AG04450 (cell line): ENCODE data around the gene MAPKAP1. TPM values are rescaled to one million over a fixed set of nuclear protein-coding genes. Genes with fewer than 3 reads are reported as not detected.
A peak's percentile ranks its signal among the peaks of the same experiment; 100 is the strongest.

Experiments used
- CTCF ChIA-PET: fragments of 300-600, 350-600 bp; formaldehyde crosslinking; extraction: SDS; loops from one replicate; lab custom pipeline; 2022; ENCODE audit warnings: antibody characterized with exemption, inconsistent platforms; lab: Charles Lee
- POLR2A ChIA-PET: fragments of 350-600 bp; formaldehyde crosslinking; extraction: SDS; loops from one replicate; lab custom pipeline; 2021; ENCODE audit warnings: antibody characterized with exemption, inconsistent platforms; lab: Yijun Ruan, JAX
- DNase-seq: peaks from one replicate; pipeline ENCODE4 v3.0.0-alpha.2; 2011; ENCODE audit warnings: low read depth, low spot score
- H3K27ac ChIP-seq: one replicate; pipeline ENCODE4 v1.5.1; 2012; ENCODE audit warnings: low read depth, low read length, control low read depth
- H3K27me3 ChIP-seq: one replicate; pipeline ENCODE4 v1.6.0; 2012; ENCODE audit warnings: low read length; ENCODE audit not compliant: control insufficient read depth, insufficient read depth
- H3K4me3 ChIP-seq: 2 replicates; pipeline ENCODE4 v1.5.1; 2011; ENCODE audit warnings: mild to moderate bottlenecking, low read depth, low read length, control low read depth
- H3K9me3 ChIP-seq: 2 replicates; pipeline ENCODE4 v1.5.1; 2012; ENCODE audit warnings: low read length; ENCODE audit not compliant: control insufficient read depth, insufficient read depth
- CTCF ChIP-seq: IDR thresholded peaks from 2 replicates; pipeline ENCODE4 v1.5.1; 2011; ENCODE audit warnings: low read depth, low read length, control low read depth, inconsistent platforms
- polyA plus RNA-seq: library from polyadenylated mRNA; depleted of rRNA; stranded (reverse); fragments of >200 nt; gene quantifications from 2 replicates; pipeline ENCODE4 v1.2.3, GENCODE V29; 2011

The MAPKAP1 gene
- polyA plus RNA-seq, 1 experiment = 140 TPM

DNA sequence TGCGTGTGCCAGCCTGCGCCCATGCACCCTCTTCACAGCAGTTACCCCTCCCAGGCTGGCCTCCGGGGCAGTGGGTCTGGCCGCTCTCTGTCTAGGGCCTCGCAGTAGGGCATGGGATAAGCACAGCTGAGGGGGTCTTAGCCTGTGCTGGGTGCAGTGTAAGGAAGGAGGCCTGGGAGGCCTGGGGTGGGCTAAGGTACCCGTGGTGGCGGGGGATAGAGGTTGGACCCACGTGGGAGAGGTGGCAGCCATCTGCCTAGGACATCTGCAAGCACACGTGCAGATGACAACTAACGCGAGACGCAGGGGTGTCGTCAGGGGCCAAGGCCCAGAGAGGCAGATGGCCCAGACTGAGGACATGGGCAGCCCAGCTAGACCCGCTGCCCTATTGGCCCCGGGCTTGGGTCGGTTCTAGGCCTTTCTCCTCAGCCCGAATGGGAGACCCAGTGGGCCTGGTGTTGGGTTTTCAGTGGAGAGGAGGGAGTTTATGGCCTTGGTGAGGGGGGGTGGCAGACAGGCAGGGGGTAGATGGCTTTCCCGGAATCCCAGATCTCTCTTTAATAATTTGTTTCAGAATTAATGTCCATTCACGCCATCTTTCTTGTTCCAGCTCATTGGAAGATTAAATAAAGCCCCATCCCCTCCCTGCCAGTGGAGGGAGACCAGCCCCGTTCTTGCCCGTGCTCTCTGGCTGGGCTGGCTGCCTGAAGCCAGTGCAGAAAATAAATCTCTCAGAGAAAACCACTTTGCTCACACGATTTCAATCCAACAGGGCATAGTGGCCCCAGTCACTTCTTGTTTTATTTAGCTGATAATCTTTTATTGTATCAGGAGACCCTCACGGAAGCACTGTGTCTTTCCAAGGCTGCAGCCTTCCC lies 291.2 kb downstream of the MAPKAP1 start:
- POLR2A ChIA-PET = interaction anchor here (0.7 kb wide), 1 partner anchor 8 kb away, joined by 3 read pairs; no protein-coding TSS in a partner anchor

DNA sequence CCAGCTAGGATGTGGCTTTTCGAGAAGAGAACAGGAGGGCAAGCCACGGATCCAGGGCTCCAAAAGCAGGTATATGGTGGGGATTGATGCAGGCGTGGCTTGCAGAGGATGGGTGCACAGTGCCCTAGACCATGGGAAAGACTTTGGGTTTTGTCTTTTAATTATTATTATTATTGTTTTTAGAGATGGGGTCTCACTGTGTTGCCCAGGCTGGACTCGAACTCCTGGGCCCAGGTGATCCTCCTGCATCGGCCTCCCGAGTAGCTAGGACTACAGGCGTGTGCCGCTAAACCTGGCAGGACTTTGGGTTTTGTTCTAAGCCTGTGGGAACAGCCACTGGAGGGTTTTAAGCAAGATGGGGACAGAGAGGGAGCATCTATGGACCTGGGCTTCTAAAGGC lies 293.4 kb downstream of the MAPKAP1 start:
- ChIA-PET POLR2A (no interaction called here), CTCF (no interaction called here)
- no peak for TF ChIP-seq CTCF
- Histone ChIP-seq H3K9me3 (peaks cover 11% of the 10 kb centered on the region), H3K4me3 (no peak overlapping the region), H3K27ac (no peak overlapping the region), H3K27me3 (no peaks in the 10 kb centered on the region)
- no peak for DNase-seq

More for the DNA sequence above, 291.2 kb downstream of the MAPKAP1 start:
- no peaks in the 10 kb centered on the region for H3K27me3 ChIP-seq
- no peak for DNase-seq
- CTCF ChIA-PET = interaction anchor here (0.5 to 1.6 kb wide), 3 partner anchors 8 to 143 kb away, joined by 3 to 4 read pairs (median 4); no protein-coding TSS in a partner anchor
- TF ChIP-seq CTCF = 0 out of 2 replicates have a peak, but pooled peaks have one; percentile 6
- no peak overlapping the region for H3K27ac ChIP-seq
- H3K9me3 ChIP-seq = no peaks in the 10 kb centered on the region; the same call in 1 of the 2 replicates
- no peak overlapping the region for H3K4me3 ChIP-seq

- ChIA-PET CTCF (no interaction called here), POLR2A (no interaction called here)
- no peak overlapping the region for H3K27ac ChIP-seq
- DNase-seq = no peak
- no peak overlapping the region for H3K4me3 ChIP-seq
- TF ChIP-seq CTCF = no peak
- peaks cover 11% of the 10 kb centered on the region for H3K9me3 ChIP-seq
- no peaks in the 10 kb centered on the region for H3K27me3 ChIP-seq
Observed at GRCh38 chr9:125412166-125412565, 294.8 kb downstream of the MAPKAP1 start.

- no peak for DNase-seq
- ChIA-PET CTCF (no interaction called here), POLR2A (no interaction called here)
- no peaks in the 10 kb centered on the region for H3K27me3 ChIP-seq
- H3K4me3 ChIP-seq = no peak overlapping the region
- no peak overlapping the region for H3K27ac ChIP-seq
- H3K9me3 ChIP-seq = peaks cover 11% of the 10 kb centered on the region
- no peak for TF ChIP-seq CTCF
Observed at GRCh38 chr9:125411171-125411756, 295.7 kb downstream of the MAPKAP1 start.

DNA sequence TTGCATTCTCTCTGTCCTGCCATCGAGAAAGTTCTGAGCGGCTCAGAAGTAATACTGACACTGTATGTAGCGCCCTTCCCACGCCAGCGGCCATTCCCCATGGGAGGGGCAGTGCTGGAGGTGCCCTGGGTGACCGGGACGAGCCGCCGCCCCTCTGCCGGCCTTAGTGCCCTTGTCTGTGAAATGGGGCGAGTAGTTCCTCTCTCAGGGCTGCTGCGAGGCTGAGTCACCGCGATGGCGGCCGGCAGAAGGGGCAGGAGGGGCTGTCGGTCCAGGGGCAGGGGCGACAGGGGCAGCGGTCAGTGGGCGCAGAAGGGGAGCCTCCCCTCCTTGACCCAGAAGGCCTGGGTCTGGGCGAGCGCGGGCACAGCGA lies 296.5 kb downstream of the MAPKAP1 start:
- Histone ChIP-seq H3K27me3 (no peaks in the 10 kb centered on the region), H3K27ac (no peak overlapping the region), H3K4me3 (no peak overlapping the region), H3K9me3 (peaks cover 11% of the 10 kb centered on the region)
- no peak for TF ChIP-seq CTCF
- ChIA-PET CTCF (no interaction called here), POLR2A (no interaction called here)
- DNase-seq = no peak
